H1 (cell line): ENCODE results near the gene NAGS. TPM values are rescaled to one million over a fixed set of nuclear protein-coding genes. Genes with fewer than 3 reads are reported as not detected.

Experiments
- CTCF ChIA-PET: fragments of 300-600 bp; sonication (Branson Sonifier 250); formaldehyde crosslinking; loops from one replicate; lab custom pipeline; 2021; ENCODE audit not compliant: partially characterized antibody; lab: Charles Lee
- POLR2A ChIA-PET: fragments of 300-600 bp; sonication (Branson Sonifier 250); formaldehyde crosslinking; loops from one replicate; lab custom pipeline; 2021; ENCODE audit warnings: inconsistent platforms; ENCODE audit not compliant: partially characterized antibody; lab: Charles Lee
- DNase-seq, 2 experiments: peaks; one replicate each; pipeline versions ENCODE4 v3.0.0 to v3.0.0-alpha.2; 2010 to 2022; ENCODE audit warnings: low spot score in 2 of 2, low read depth in 1 of 2, mixed read lengths in 1 of 2
- FAIRE-seq: peaks from 2 replicates; lab custom pipeline; 2011; peaks lifted over from hg19 to GRCh38; lab: Jason Lieb, UNC
- H2AFZ ChIP-seq: 2 replicates; pipeline ENCODE4 v1.8.1; 2012; ENCODE audit warnings: low read length, inconsistent platforms
- H2AK5ac ChIP-seq: 2 replicates; pipeline ENCODE4 v1.6.1; 2013; ENCODE audit warnings: low read depth, low read length
- H2BK120ac ChIP-seq: replicated peaks from 2 replicates; pipeline ENCODE3; 2013; ENCODE audit warnings: low read depth, low read length, inconsistent platforms
- H2BK12ac ChIP-seq: 2 replicates; pipeline ENCODE4 v1.6.1; 2013; ENCODE audit warnings: low read depth, low read length
- H2BK15ac ChIP-seq: 2 replicates; pipeline ENCODE4 v1.6.1; 2013; ENCODE audit warnings: low read length
- H2BK20ac ChIP-seq: 2 replicates; pipeline ENCODE4 v1.6.1; 2013; ENCODE audit warnings: low read length
- H2BK5ac ChIP-seq: 2 replicates; pipeline ENCODE4 v1.6.1; 2013; ENCODE audit warnings: low read depth, low read length
- H3K14ac ChIP-seq: 2 replicates; pipeline ENCODE4 v1.6.1; 2013; ENCODE audit warnings: inconsistent platforms; ENCODE audit not compliant: insufficient read length
- H3K18ac ChIP-seq: 2 replicates; pipeline ENCODE4 v1.6.1; 2013; ENCODE audit warnings: low read length; ENCODE audit errors: extremely low read depth
- H3K23ac ChIP-seq: 2 replicates; pipeline ENCODE4 v1.6.1; 2013; ENCODE audit warnings: inconsistent platforms; ENCODE audit not compliant: insufficient read length
- H3K23me2 ChIP-seq: 2 replicates; pipeline ENCODE4 v1.6.1; 2013; ENCODE audit warnings: low read depth, low read length
- H3K27ac ChIP-seq: 2 replicates; pipeline ENCODE4 v1.6.1; 2011; ENCODE audit warnings: low read depth, low read length, inconsistent platforms
- H3K27me3 ChIP-seq, 4 experiments: replicated peaks in 1 of 4; 1 replicate in 1 of 4; 2 replicates in 3 of 4; pipeline versions ENCODE4 v1.6.1 to v1.8.1; 2011 to 2013; ENCODE audit warnings: low read length in 3 of 4, mild to moderate bottlenecking in 3 of 4, inconsistent platforms in 2 of 4, mixed read lengths in 2 of 4, moderate library complexity in 1 of 4; ENCODE audit not compliant: control insufficient read depth in 3 of 4, insufficient read depth in 3 of 4; ENCODE audit errors: extremely low read depth in 1 of 4
- H3K36me3 ChIP-seq, 4 experiments: 2 replicates each; pipeline versions ENCODE4 v1.6.1 to v1.8.1; 2011 to 2013; ENCODE audit warnings: mild to moderate bottlenecking in 4 of 4, low read length in 3 of 4, moderate library complexity in 2 of 4, control low read depth in 1 of 4, inconsistent platforms in 1 of 4; ENCODE audit not compliant: insufficient read depth in 4 of 4, control insufficient read depth in 2 of 4
- H3K4ac ChIP-seq: replicated peaks from 2 replicates; pipeline ENCODE3; 2013; ENCODE audit warnings: low read length, low read depth, mixed read lengths, inconsistent platforms; ENCODE audit not compliant: insufficient read length
- H3K4me1 ChIP-seq, 4 experiments: replicated peaks in 1 of 4; 1 replicate in 1 of 4; 2 replicates in 3 of 4; pipeline versions ENCODE4 v1.6.1 to v1.8.1; 2011 to 2013; ENCODE audit warnings: low read length in 3 of 4, inconsistent platforms in 2 of 4, mixed read lengths in 1 of 4; ENCODE audit not compliant: insufficient read depth in 4 of 4, control insufficient read depth in 3 of 4
- H3K4me2 ChIP-seq, 2 experiments: 2 replicates each; pipeline versions ENCODE4 v1.6.1 to v1.8.1; 2011 to 2013; ENCODE audit warnings: low read depth in 2 of 2, low read length in 2 of 2, control low read depth in 1 of 2, inconsistent platforms in 1 of 2, mild to moderate bottlenecking in 1 of 2; ENCODE audit not compliant: insufficient read depth in 1 of 2
- H3K4me3 ChIP-seq, 4 experiments: fragments of 200-600, 300-600 bp in 1 of 4; sonication (generic), shearing (Covaris generic), sonication (Bioruptor Twin) in 1 of 4; 2 replicates each; pipeline versions ENCODE4 v1.5.1 to v1.8.1; 2011 to 2016; ENCODE audit warnings: low read length in 4 of 4, low read depth in 3 of 4, control low read depth in 2 of 4, inconsistent platforms in 2 of 4, mild to moderate bottlenecking in 2 of 4, mixed read lengths in 1 of 4, moderate library complexity in 1 of 4; ENCODE audit not compliant: insufficient read depth in 2 of 4; ENCODE audit errors: extremely low read depth in 1 of 4
- H3K56ac ChIP-seq: replicated peaks from 2 replicates; pipeline ENCODE3; 2013; ENCODE audit warnings: low read depth, mild to moderate bottlenecking, mixed read lengths, low read length, inconsistent platforms; ENCODE audit not compliant: insufficient read length
- H3K79me1 ChIP-seq: 2 replicates; pipeline ENCODE4 v1.6.1; 2013; ENCODE audit warnings: low read depth, low read length, control low read depth
- H3K79me2 ChIP-seq, 2 experiments: 2 replicates each; pipeline versions ENCODE4 v1.6.1 to v1.8.1; 2012 to 2013; ENCODE audit warnings: low read length in 2 of 2, mild to moderate bottlenecking in 2 of 2, inconsistent platforms in 1 of 2; ENCODE audit not compliant: insufficient read depth in 2 of 2, control insufficient read depth in 1 of 2
- H3K9ac ChIP-seq, 4 experiments: replicated peaks in 1 of 4; 1 replicate in 1 of 4; 2 replicates in 3 of 4; pipeline versions ENCODE4 v1.6.1 to v1.8.1; 2011 to 2013; ENCODE audit warnings: low read depth in 3 of 4, low read length in 3 of 4, control low read depth in 2 of 4, mild to moderate bottlenecking in 2 of 4, moderate library complexity in 2 of 4, inconsistent platforms in 1 of 4; ENCODE audit errors: extremely low read depth in 1 of 4
- H3K9me3 ChIP-seq, 2 experiments: 2 replicates each; pipeline versions ENCODE4 v1.6.1 to v1.8.1; 2012 to 2013; ENCODE audit warnings: mild to moderate bottlenecking in 2 of 2, moderate library complexity in 2 of 2, control low read depth in 1 of 2, inconsistent platforms in 1 of 2, low read depth in 1 of 2, low read length in 1 of 2, mixed read lengths in 1 of 2; ENCODE audit not compliant: insufficient read depth in 2 of 2
- H4K20me1 ChIP-seq, 2 experiments: replicated peaks in 1 of 2; 2 replicates each; pipeline versions ENCODE3 to v1.8.1; 2011 to 2013; ENCODE audit warnings: inconsistent platforms in 2 of 2, low read length in 2 of 2, mild to moderate bottlenecking in 1 of 2; ENCODE audit not compliant: insufficient read depth in 2 of 2, control insufficient read depth in 1 of 2
- H4K5ac ChIP-seq: 2 replicates; pipeline ENCODE4 v1.6.1; 2013; ENCODE audit warnings: low read length, low read depth, mixed read lengths, inconsistent platforms; ENCODE audit not compliant: insufficient read length
- H4K8ac ChIP-seq: 2 replicates; pipeline ENCODE4 v1.8.0; 2013; ENCODE audit warnings: mild to moderate bottlenecking, moderate library complexity, low read length, inconsistent platforms; ENCODE audit not compliant: insufficient read depth; ENCODE audit errors: extremely low read depth
- H4K91ac ChIP-seq: replicated peaks from 2 replicates; pipeline ENCODE3; 2013; ENCODE audit warnings: low read length, mixed read lengths, inconsistent platforms; ENCODE audit not compliant: insufficient read length
- ASH2L ChIP-seq: fragments of 200-600, 300-600 bp; sonication (generic); IDR thresholded peaks from one replicate; pipeline ENCODE4 v1.7.1; 2017; ENCODE audit warnings: low read length
- ATF2 ChIP-seq: IDR thresholded peaks from 2 replicates; pipeline ENCODE4 v1.6.1; 2012; ENCODE audit warnings: low read length, inconsistent platforms
- BRCA1 ChIP-seq: IDR thresholded peaks from 2 replicates; pipeline ENCODE4 v1.6.1; 2012; ENCODE audit warnings: low read depth, low read length, improper control_type of control experiment
- CTBP2 ChIP-seq: IDR thresholded peaks from 2 replicates; pipeline ENCODE4 v1.7.0; 2011; ENCODE audit warnings: borderline replicate concordance, mild to moderate bottlenecking, moderate library complexity, mixed read lengths, low read length; ENCODE audit not compliant: insufficient read depth, insufficient read length
- EGR1 ChIP-seq: IDR thresholded peaks from 2 replicates; pipeline ENCODE4 v1.6.1; 2011; ENCODE audit warnings: low read depth, low read length, borderline replicate concordance
- GTF2F1 ChIP-seq: IDR thresholded peaks from 2 replicates; pipeline ENCODE4 v1.6.1; 2012; ENCODE audit warnings: low read depth, low read length, improper control_type of control experiment, borderline replicate concordance
- KDM1A ChIP-seq: fragments of 200-600, 300-600 bp; sonication (generic); IDR thresholded peaks from 2 replicates; pipeline ENCODE4 v1.7.1; 2016; ENCODE audit warnings: mild to moderate bottlenecking, low read length, borderline replicate concordance
- PHF8 ChIP-seq: fragments of 200-600 bp; sonication (generic); conservative IDR thresholded peaks from 2 replicates; pipeline ENCODE4 v1.7.1; 2012; ENCODE audit warnings: low read depth, mild to moderate bottlenecking, inconsistent platforms, low read length, moderate library complexity
- SP1 ChIP-seq: IDR thresholded peaks from 2 replicates; pipeline ENCODE4 v1.6.1; 2011; ENCODE audit warnings: low read depth, low read length
- SUZ12 ChIP-seq: fragments of 200-600 bp; sonication (generic); IDR thresholded peaks from 2 replicates; pipeline ENCODE4 v1.6.1; 2012; ENCODE audit warnings: mild to moderate bottlenecking, inconsistent platforms, low read length, moderate library complexity, mixed read lengths
- WGBS, 2 experiments: shearing (Covaris generic) in 1 of 2; methylation state at CpG; one replicate each; pipeline versions ENCODE4 v1.1.6 to v1.1.7; 2013 to 2015; ENCODE audit warnings: low lambda C conversion rate in 2 of 2, mixed read lengths in 2 of 2, inconsistent platforms in 1 of 2, low coverage in 1 of 2, missing lambda C conversion rate in 1 of 2; ENCODE audit not compliant: insufficient replicate concordance in 2 of 2, insufficient coverage in 1 of 2, insufficient read length in 1 of 2; ENCODE audit errors: extremely low coverage in 1 of 2, missing lambda C conversion rate in 1 of 2; 5-methylcytosine and 5-hydroxymethylcytosine counted together
- polyA plus RNA-seq, 7 experiments: library from polyadenylated mRNA; depleted of rRNA in 3 of 7; stranded (reverse) in 5 of 7; unstranded in 2 of 7; fragments of >200 nt in 5 of 7; fragments of 200-250 nt in 2 of 7; gene quantifications; 1 replicate in 5 of 7; 2 replicates in 1 of 7; 4 replicates in 1 of 7; pipeline versions ENCODE4 v1.2.1 to v1.2.3, GENCODE V29; 2011 to 2013; ENCODE audit warnings: missing spikeins in 2 of 7, mixed read lengths in 2 of 7
- total RNA-seq: library from RNA; stranded (reverse); fragmentation: NEBNext Ultra II Directional; extraction: Animal tissue kit (Norgen Biotek cat#: 25700); gene quantifications from 2 replicates; pipeline ENCODE4 v1.2.1, GENCODE V29; 2021

Gene NAGS
- total and polyA plus RNA-seq, 2 of the 8 experiments (the other 6 are each of a cell fraction or from before 2014, with no cell fraction given), result 4.0 to 5.1 TPM

DNA sequence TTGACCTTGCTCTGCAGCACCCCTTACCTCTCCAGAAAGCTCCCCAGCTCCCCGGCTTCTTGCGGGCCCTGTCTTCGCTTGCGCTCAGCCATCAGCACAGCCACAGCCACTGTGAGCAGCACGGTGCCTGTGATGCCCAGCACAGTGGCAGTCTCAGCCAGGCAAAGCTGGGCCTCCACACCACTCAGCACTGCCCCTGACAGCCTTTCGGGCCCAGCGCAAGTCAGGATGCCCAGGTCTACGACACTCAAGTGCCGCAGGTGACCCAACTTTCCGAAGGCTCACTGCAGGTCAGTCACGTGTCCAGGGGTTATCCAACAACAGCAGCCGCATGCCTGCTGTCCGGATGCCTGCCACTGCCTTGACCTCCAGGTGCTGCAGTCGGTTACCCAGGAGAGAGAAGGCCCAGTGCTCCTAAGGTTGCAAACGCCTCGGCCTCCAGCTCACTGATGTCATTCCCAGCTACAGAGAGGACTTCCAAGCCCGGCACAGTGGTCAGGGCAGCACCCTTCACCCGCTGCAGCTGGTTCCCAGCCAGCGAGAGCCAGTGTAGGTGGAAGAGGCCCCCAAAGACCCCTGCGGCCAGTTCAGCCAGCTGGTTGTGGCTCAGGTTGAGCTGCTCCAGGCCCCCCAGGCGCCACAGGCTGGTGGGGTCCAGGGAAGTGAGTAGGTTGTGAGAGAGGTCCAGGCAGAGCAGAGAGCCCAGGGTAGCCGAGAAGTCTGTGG, 19.3 kb downstream of the NAGS start:
- FAIRE-seq (no peak), DNase-seq (no peak)
- Histone ChIP-seq H4K91ac (no peak overlapping the region), H2AK5ac (no peak overlapping the region), H3K27me3 (no peaks in the 10 kb centered on the region), H4K5ac (no peak overlapping the region), H2BK20ac (no peak overlapping the region), H3K23ac (no peak overlapping the region), H2AFZ (no peak overlapping the region), H2BK12ac (no peak overlapping the region), H4K8ac (peak overlapping the region; percentile 29; the same call in 1 of the 2 replicates), H2BK5ac (no peak overlapping the region), H3K56ac (no peak overlapping the region), H3K4ac (no peak overlapping the region), H3K79me1 (no peaks in the 10 kb centered on the region), H3K4me1 (no peaks in the 10 kb centered on the region), H3K4me2 (no peak overlapping the region), H3K36me3 (peaks cover 0 to 6% (median 2%) of the 10 kb centered on the region in 4 experiments; a peak in 6 of 8 replicates), H2BK120ac (no peak overlapping the region), H4K20me1 (peaks cover 0 to 2% of the 10 kb centered on the region in 2 experiments), H3K14ac (no peak overlapping the region), H3K9me3 (no peaks in the 10 kb centered on the region), H3K4me3 (no peak overlapping the region), H3K18ac (no peak overlapping the region), H2BK15ac (no peak overlapping the region), H3K27ac (no peak overlapping the region), H3K9ac (no peak overlapping the region), H3K79me2 (no peaks in the 10 kb centered on the region), H3K23me2 (no peaks in the 10 kb centered on the region)
- TF ChIP-seq EGR1 (no peak), BRCA1 (no peak), ASH2L (no peak), ATF2 (no peak), PHF8 (no peak), CTBP2 (no peak), SP1 (no peak), GTF2F1 (no peak), KDM1A (no peak), SUZ12 (no peak)
- POLR2A ChIA-PET, result interaction anchor here (0.8 to 6.9 kb wide), 5 partner anchors 8 to 43 kb away, joined by 4 to 45 read pairs (median 6); partner anchors contain the start of genes LSM12 and TMEM101
- 92% methylated on average over 22 of the region's 22 CpGs; no CpG with 5 or more reads in 1 of the 2 experiments for WGBS, 2 experiments
- CTCF ChIA-PET, result interaction anchor here (0.9 to 13.3 kb wide), 8 partner anchors 8 to 322 kb away, joined by 3 to 108 read pairs (median 7); partner anchors contain the start of gene GRN
